GM18861 (cell line): Measurements from ENCODE around the gene MYO7B.
A peak's percentile ranks its signal among the peaks of the same experiment; 100 is the strongest.

ENCODE experiments used
- ATAC-seq: cut with Tn5 transposase; IDR thresholded peaks from one replicate; pipeline ENCODE4 v1.9.1; 2021; ENCODE audit not compliant: unreplicated experiment

MYO7B gene

DNA sequence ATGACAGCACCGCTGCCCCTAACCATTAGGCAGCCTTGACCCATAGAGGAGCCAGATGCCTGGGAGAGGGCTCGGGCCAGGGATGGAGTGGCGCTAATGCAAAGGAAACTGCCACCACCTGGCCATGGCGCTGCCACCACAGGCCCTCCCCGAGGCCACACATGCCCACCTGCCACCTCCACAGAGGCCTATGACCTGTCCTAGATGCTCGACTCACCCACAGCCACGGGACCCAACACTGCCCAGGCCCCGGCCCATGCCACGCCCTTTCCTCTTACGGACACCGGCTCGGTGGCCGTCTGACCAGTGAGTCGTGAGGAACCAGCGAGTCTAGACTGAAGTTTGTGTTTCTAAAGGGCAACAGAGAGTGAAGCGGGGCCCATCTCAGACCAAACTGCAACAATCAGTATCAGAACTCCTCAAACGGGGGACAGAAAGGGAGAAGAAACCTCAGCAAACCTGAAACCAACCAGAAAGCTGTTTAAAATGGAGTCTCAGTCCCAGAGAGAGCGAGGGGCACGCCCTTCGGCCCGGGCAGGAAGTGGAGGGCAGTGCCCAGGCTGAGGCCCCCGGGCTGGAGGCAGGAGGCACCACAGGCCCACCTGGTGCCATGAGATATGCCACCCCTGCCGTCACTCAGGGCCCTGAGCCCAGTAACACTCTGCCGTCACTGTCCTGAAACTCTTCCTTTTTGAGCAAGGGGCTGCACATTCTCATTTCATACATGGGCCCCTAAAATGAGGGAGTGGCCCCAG lies 111.2 kb downstream of the MYO7B start:
- ATAC-seq, result no peak

DNA sequence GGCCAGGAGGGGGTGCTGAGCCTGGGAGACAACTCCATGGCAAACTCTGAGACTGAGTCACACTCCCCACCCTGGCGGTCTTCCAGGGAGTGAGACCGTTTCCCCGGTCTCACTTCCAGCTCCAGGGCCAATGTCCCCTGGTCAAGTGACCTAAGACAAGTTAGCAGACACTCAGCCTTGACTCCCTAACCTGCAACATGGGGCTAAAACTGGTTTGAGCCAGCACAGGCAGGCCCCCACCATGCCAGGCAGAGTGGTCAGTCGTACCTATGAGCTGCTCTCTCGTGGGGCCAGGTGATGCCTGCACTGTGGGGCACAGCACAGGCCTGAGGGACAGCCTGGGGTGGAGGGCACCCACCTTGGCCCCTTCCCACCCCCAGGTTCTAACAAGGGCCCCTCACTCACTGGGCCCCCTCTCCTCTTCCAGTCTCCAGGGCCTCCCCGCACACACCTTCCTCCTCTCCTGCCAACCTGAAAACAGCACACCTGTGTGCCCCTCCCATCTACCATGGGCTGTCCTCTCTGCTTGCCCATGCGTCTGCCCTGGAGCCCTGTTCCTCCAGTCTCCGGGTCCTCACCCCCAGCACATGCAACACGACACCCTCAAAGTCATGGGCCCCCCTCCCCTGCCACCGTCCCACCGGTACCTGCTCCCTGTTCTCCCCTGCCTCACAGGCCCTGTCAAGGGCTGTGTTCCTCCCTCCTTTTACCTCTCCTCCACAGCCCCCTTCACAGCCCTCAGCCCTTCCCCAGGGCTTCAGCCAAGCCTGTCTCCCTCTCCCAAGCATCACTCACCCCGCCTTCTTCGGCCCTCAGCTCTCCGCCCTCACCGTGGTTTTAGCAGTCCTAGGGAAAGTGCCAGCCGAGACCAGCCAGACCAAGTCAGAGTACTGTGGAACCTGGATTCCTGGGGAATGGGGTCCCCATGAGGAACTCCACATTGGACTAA lies 112.0 kb downstream of the MYO7B start:
- ATAC-seq, result no peak

DNA sequence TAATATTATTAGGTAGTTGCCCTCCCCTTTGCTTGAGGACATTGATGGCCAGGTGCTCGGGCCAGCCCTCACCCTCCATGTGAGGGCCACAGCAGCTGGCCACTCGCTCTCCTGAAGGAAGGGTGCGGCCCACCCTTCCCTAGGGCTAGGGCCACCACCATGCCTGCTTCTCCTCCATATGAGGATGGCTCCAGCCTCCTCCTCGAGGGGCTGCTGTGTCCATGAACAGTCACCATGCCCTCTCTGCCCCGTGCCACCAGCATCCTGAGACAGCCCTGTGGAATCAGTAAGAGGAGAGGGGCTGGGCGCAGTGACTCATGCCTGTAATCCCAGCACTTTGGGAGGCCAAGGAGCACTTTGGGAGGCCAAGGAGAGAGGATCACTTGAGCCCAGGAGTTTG lies 112.8 kb downstream of the MYO7B start:
- ATAC-seq, result no peak

DNA sequence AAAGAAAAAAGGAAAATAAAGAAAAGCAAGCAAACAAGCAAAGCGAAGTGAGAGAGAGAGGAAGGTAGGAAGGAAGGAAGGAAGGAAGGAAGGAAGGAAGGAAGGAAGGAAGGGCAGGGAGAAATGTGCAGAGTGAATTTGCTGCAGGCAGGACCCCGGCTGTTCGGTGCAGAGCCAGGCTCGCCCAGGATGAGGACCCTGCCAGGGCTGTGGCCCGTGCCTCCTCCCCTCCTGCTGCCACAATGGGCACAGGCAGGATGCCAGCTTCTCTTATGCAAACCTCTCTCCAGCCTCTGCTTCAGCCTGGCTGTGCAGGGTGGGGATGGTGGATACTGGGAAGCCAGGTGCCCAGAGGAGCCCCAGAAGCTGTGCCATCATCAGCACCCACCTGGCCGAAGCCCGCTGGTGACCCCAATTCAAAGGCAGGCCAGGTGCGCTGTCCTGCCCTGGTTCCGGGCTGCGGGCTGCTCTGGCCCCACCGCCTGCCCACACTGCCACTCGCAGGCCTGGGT lies 113.7 kb downstream of the MYO7B start:
- ATAC-seq, result no peak

DNA sequence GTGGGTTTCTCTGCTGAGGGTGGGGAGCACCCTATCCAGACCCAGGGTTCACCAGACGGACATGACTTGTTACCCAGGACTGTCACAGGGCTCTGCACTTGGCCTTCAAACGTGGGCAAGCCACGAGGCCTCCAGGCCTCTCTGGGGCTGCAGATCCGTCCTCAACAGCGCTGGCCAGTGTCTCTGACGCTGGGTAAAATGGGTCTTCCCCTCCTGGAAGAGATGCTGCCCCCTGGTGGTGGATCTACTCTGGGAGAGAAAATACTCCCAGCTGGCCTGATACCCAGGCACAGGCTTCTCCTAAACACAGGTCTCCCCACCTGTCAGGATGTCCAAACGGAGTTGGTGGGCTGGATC lies 114.2 kb downstream of the MYO7B start:
- peak; percentile 59 for ATAC-seq

DNA sequence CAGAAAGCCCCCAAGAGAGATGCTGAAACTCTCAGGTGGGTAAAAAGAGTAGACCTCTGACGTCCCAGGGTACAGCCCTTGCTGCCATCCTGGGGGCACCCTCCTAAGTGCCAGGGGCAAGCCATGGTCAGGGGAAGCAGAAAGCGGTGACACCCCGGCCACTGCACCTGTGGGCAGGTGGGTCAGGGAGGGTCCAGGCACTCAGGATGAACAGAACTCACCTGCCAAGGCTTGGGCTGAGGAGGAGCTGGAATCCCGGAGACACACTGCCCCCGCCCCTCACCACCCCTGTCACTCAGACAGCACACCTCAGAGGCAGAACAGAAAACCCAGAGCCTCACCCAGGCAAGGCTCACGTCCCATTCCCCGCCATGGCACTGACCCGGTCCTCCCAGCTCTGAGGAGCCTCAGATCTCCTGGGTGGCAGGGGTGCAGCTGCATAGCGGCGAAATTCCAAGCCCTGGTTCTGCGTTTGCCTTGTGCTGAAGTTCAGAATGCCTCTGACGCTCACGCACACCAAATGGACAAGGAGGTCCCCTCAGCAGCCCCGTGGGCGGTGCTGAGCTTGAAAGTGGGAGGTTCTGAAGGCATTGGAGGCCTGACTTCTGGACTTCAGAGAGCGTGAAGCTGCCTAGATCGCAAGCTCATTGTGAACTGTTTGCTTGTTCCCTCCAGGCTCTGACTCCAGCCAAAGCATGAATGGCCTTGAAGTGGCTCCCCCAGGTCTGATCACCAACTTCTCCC lies 114.7 kb downstream of the MYO7B start:
- ATAC-seq, result no peak

DNA sequence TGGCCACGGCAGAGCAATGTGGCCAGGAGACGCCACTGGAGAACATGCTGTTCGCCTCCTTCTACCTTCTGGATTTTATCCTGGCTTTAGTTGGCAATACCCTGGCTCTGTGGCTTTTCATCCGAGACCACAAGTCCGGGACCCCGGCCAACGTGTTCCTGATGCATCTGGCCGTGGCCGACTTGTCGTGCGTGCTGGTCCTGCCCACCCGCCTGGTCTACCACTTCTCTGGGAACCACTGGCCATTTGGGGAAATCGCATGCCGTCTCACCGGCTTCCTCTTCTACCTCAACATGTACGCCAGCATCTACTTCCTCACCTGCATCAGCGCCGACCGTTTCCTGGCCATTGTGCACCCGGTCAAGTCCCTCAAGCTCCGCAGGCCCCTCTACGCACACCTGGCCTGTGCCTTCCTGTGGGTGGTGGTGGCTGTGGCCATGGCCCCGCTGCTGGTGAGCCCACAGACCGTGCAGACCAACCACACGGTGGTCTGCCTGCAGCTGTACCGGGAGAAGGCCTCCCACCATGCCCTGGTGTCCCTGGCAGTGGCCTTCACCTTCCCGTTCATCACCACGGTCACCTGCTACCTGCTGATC lies 115.4 kb downstream of the MYO7B start:
- ATAC-seq, result no peak

DNA sequence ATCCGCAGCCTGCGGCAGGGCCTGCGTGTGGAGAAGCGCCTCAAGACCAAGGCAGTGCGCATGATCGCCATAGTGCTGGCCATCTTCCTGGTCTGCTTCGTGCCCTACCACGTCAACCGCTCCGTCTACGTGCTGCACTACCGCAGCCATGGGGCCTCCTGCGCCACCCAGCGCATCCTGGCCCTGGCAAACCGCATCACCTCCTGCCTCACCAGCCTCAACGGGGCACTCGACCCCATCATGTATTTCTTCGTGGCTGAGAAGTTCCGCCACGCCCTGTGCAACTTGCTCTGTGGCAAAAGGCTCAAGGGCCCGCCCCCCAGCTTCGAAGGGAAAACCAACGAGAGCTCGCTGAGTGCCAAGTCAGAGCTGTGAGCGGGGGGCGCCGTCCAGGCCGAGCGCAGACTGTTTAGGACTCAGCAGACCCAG lies 115.9 kb downstream of the MYO7B start:
- ATAC-seq, result no peak

DNA sequence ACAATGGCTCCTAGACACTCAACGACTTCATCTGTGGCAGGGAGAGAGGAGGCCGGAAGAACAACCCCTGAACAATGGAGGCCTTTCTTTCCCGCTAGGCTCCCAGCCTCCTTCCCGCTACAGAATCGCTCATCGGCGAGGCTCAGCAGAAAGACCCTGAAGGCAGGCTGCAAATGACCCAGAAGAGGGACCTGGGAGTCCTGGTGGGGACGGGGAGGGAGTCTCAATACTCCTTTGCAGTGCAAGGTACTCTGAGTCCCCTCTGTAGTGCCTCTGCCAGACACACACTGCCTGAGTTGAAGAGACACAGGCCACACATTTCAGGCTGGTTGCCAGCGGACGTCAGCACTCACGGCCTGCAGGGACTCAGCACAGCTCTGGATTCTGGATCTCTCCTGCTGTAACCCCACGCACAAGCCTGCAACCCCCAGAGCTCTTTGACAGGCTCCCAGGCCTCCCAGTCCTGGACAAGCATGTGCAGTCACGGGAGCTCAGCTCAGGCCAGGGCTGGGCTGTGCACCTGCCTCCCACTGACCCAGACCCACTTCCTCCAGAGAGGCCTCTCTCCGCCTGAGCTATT lies 116.6 kb downstream of the MYO7B start:
- no peak for ATAC-seq

DNA sequence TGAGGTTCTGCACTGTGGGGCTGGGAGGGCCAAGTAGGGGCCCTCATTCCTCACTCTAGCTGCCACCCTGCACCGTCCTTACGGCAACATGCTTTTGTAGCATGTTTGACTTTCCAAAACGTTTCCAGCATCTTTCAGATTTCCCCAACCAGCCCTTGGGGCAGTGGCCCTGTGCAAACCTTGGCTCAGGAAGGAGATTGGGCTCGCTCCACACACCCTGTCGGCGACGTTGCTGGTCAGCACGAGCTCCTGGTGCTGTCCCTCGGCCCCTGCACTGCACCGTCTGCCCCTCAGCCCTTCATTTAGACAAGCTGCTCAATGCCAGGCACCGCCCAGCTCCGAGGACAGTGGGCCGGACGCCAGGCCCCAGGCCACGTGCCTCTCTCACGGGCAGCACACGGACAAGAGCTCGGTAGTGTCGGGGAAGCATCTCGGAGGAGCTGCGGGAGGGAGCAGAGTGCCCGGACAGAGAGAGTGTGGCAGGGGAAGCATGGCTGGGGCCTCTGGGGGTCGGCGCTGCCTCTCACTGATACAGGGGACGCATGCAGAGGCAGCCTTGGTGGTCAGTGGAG lies 117.4 kb downstream of the MYO7B start:
- no peak for ATAC-seq

DNA sequence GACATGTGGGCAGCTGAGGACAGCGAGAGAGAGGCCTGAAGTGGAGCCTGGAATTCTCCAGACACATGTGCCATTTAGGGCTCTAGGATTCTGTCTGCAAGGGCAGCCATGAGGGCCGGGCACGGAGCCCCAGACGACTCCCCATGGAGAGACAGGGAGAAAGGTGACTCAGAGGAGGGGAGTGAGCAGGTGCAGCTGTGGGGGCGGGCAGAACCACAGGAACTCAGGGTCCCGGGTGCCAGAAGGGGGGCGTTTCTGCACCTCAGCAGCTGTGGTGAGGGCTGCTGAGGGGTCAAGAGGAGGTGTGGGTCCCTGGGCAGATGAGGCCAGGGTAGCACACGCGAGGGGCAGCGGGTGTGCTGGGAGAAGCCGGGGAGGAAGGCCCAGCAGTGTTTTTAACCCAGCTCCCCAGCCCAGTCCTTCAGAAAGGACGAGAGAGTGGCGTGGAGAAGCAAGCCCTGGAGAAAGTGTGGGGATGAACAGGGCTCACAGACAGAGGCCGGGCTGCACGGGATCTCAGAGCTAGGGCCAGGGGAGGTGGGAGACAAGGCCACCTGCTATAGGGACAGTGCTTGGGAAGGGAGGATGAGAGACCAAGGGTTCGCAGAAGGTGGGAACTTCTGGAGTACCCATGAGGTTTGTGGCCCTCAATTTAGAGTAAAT lies 118.1 kb downstream of the MYO7B start:
- no peak for ATAC-seq

DNA sequence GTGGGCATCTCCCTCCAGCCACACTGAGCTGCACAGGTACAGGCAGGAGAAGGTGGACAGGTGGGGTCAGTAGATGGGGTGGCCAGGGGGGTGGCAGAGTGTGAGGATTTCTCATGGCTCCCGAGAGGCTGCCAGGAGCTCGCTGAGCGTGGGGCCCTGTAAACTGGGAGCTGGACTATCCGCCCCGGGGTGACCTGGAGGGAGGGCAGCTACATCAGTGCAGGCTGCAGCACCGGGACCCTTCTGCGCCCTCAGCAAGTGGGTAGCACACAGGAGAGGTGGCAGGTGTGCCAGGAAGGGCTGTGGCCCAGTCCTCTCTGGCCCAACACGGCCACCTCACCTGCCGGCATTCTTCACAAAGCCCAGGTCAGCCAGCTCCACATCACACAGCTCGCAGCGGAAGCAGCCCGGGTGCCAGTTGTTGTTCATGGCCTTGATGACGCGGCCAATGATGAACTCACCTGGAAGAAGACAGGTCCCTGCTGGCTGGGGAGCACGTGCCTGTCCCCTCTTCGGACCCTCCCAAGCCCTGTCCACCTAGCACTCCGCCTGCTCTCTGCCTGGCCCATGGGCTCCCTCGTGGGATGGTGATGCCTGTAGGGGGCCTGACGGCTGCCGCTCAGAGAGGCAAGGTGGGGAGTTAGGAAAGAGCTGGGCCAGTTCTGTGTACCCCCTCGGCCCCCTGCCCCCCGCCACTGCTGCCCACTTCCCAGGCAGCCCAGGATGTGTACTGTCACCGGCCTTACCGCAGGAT lies 118.8 kb downstream of the MYO7B start:
- no peak for ATAC-seq

DNA sequence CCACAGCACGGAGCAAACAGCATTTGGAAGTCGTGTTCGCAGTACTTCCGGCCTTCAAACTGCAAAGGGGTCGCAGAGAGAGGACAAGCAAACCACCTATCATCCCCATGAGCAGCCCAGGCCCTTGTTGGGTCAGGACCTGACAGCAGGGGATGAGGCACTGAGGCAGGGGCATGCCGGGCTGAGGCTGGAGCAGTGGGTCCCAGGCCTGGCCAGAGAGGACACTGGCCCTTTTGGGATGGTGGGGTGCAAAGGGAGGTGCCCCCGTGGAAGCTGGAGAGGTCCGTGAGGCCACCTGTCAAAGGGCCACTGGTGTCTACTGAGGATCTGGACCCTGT lies 119.3 kb downstream of the MYO7B start:
- ATAC-seq, result no peak

DNA sequence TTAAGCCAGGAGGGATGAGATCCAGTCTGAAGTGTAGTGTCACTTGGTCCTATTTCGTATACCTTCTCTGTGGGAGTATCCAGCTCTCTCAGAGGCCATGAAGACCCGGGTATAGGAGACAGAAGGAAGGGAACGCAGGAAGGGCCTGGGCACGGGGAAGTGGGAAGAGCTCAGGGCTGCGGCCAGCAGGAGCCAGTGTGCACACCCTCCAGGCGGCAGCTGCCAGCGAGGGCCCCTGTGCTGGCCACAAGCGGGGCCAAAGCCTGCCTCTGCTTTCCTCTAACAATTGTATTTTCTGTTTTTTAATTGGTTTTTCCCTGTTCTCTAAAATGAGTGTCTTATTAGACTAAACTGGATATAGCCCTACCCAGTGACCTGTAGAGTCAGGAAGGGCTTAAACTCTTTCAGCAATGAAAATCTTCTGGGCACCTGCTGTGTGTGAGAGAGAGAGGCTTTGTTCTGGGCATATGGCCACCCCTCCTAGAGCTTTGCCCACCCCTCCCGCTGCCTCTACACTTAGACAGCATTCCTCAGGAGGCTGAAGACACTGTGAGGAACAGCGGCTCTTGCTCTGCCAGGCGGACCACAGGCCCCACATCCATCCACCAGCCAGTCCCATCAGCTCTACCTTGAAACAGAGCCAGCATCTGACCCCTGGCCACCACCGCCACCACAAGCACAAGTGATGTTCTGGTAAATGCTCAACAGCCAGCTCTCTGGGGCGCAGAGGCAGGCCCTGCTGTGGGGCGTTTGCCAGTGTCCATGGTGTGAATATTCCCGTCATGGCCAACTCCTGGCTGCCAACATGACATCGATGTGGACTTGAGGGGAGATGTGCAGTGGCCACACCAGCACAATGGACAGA lies 120.0 kb downstream of the MYO7B start:
- ATAC-seq, result no peak

DNA sequence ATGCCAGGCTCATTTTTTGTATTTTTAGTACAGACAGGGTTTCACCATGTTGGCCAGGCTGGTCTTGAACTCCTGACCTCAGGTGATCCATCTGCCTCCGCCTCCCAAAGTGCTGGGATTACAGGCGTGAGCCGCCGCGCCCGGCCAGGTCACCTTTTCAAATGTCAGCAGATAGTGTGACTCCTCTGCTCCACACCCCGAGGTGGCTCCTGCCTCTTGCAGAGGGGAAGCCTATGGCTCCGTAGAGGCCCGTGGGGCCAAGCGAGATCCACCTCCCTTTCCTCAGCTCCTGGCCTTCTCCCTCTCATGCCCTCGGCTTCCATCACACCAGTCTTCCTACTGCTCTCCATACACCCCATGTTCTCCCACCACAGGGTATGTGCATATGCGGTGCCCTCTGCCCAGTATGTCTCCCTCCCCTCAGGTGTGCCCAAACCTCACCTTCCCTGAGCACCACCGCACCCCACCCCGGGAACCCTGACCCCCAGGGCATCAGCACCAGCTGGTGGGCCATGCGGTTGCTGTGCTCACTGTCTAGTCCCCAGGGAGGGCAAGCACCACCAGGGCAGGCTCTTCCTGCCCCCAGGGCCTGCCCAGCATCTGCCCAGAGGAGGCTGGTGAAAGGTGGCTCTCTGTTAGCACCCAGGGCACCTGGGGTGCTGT lies 121.2 kb downstream of the MYO7B start:
- ATAC-seq, result no peak

DNA sequence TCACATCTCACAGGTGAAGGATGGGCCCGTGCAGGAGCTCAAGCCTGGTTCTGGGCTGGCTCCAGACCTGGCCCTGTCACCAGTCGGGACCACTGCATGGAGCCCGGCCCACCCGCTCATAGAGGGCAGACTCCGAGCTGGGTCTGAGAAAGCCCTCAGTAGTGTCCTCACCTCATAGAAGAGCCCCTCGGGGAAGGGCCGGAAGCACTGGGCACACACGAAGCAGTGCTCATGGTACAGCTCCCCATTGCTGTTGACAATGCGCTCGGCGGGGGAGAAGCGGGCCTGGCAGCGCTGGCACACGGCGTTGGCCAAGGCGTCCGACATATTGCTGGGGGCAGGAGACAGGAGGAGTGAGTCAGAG lies 121.7 kb downstream of the MYO7B start:
- ATAC-seq, result no peak

DNA sequence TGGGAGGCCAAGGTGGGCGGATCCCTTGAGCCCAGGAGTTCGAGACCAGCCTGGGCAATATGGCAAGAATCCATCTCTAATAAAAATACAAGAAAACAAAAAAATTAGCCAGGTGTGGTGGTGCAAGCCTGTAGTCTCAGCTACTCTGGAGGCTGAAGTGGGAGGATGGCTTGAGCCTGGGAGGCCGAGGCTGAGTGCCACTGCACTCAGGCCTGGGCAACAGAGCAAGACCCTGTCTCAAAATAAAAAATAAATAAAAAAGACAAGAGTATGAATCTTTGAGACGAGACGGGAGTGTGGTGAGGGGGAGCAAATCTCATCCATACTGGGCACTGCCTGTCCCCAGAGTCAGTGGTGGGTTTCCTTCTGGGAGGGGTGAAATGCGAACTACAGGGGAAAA lies 122.7 kb downstream of the MYO7B start:
- ATAC-seq, result no peak
